BE2C (cell line): ENCODE measurements around the gene IGFBPL1.

Experiments
- DNase-seq: peaks from one replicate; pipeline ENCODE4 v3.0.0-alpha.2; 2020
- H3K27me3 ChIP-seq: fragments of 250-450 bp; sonication (Bioruptor Pico); 2 replicates; pipeline ENCODE4 v1.5.1; 2020; ENCODE audit warnings: mild to moderate bottlenecking
- H3K36me3 ChIP-seq: fragments of 250-450 bp; sonication (Bioruptor Pico); 2 replicates; pipeline ENCODE4 v1.5.1; 2020; ENCODE audit warnings: mild to moderate bottlenecking
- H3K4me1 ChIP-seq: fragments of 250-450 bp; sonication (Bioruptor Pico); 2 replicates; pipeline ENCODE4 v1.5.1; 2020
- H3K4me3 ChIP-seq: 2 replicates; pipeline ENCODE4 v1.5.1; 2011; ENCODE audit warnings: low read depth, low read length
- H3K9me3 ChIP-seq: fragments of 250-450 bp; sonication (Bioruptor Pico); 2 replicates; pipeline ENCODE4 v1.5.1; 2020
- TF ChIP-seq, protein P1 (sequence below): IDR thresholded peaks from 2 replicates; pipeline ENCODE4 v1.5.1; 2012; ENCODE audit warnings: mild to moderate bottlenecking, low read depth, low read length

Gene IGFBPL1

DNA sequence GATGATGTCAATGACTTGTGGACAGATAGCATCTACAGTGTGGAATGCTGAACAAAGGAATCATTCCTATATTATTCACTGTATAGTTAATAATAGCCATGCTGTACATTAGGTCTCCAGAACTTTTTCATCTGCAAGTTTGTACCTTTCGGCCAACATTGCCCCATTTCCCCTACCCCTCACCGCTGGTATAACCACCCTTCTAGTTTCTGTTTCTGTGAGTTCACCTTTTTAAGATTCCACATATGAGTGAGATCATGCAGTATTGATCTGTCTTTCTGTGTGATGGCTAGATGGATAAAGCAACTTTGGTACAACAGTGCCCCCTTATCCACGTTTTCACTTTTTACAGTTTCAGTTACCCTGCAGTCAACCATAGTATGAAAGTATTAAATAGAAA, 50.6 kb downstream of the IGFBPL1 start:
- TF ChIP-seq, protein P1, sequence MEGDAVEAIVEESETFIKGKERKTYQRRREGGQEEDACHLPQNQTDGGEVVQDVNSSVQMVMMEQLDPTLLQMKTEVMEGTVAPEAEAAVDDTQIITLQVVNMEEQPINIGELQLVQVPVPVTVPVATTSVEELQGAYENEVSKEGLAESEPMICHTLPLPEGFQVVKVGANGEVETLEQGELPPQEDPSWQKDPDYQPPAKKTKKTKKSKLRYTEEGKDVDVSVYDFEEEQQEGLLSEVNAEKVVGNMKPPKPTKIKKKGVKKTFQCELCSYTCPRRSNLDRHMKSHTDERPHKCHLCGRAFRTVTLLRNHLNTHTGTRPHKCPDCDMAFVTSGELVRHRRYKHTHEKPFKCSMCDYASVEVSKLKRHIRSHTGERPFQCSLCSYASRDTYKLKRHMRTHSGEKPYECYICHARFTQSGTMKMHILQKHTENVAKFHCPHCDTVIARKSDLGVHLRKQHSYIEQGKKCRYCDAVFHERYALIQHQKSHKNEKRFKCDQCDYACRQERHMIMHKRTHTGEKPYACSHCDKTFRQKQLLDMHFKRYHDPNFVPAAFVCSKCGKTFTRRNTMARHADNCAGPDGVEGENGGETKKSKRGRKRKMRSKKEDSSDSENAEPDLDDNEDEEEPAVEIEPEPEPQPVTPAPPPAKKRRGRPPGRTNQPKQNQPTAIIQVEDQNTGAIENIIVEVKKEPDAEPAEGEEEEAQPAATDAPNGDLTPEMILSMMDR: no peak
- Histone ChIP-seq H3K27me3 (no peaks in the 10 kb centered on the region), H3K36me3 (no peaks in the 10 kb centered on the region), H3K4me3 (no peak overlapping the region), H3K9me3 (no peaks in the 10 kb centered on the region), H3K4me1 (peaks cover 7% of the 10 kb centered on the region)
- no peak for DNase-seq

DNA sequence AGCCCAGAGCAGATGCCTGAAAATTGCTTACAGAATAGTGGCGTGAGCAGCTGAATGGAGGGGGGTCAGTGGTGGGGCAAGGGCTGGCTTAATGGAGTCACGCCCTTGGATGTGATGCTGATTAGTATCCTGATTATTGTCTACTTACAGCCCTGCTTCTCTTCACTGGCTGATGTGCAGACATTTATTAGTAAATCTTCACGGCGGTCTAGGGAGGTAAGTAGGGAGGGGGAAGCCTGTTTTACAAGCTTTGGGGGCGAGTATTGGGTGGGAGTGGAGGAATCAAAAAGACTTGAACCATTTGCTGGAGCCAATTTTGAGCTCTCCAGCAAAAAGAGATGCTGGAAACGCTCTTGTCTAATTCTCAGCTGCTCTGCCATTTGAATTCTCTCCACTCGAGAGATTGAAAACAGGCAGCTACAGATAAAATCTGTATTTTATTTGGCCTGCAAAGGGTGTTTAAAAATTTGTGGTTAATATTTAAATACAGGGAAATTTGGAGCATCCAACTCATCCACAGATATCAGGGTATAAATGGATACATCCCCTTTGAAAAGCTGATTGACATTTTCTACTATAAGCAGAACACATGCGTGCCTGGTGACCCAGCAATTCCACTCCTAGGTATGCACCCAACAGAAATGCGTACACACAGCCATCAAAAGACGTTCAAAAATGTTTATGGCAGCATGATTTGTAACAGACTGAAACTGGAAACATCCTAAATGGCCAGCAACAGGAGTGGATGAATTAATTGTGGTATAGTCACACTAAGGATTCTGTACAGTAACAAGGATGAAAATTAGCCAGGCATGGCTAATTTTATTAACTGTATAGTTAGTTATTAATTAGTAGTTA, 51.3 kb downstream of the IGFBPL1 start:
- TF ChIP-seq, protein P1: no peak
- no peaks in the 10 kb centered on the region for H3K36me3 ChIP-seq
- H3K27me3 ChIP-seq: no peaks in the 10 kb centered on the region
- peak; percentile 53 for DNase-seq
- H3K4me3 ChIP-seq: no peak overlapping the region
- H3K4me1 ChIP-seq: peaks cover 7% of the 10 kb centered on the region
- no peaks in the 10 kb centered on the region for H3K9me3 ChIP-seq

DNA sequence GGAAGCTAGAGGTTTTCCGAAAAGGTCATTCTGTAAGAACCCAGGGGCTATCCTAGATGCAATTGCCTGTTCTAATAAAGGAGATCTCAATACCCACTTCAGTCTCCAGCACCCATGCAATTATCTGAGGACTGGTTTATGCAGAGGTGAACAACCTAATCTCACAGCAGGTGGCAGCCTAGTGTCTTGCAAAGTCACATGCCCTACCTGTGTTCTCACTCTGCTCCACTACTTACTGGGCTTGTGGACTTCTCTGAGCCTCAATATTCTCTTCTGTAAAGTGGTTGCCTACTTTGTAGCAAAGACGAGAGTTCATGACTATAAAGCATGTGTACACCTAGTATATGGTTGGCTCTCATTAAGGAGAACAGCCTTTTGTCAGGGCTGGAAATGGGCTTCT, 52.8 kb downstream of the IGFBPL1 start:
- Histone ChIP-seq H3K36me3 (no peaks in the 10 kb centered on the region), H3K4me1 (peaks cover 7% of the 10 kb centered on the region), H3K4me3 (no peak overlapping the region), H3K9me3 (no peaks in the 10 kb centered on the region), H3K27me3 (no peaks in the 10 kb centered on the region)
- peak; percentile 33 for DNase-seq
- TF ChIP-seq, protein P1: peak; percentile 56

DNA sequence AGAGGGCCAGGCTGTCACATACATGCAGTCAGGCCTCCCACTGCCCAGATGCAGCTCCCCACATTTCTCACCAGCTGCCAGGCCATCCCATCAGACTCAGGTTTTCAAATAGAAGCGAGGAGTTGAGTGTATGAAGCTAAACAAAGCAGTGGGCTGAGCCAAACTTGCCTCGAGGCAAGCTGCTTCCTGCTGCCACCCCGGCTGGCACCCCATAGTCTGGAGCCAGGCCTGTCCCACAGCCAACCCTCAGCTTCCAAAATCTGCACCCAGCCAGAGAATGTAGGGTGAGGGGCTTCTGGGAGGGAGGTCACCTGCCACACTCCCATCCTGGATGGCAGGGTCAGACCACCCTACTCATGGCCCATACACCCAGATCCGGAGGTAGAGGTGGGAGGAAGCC, 54.1 kb downstream of the IGFBPL1 start:
- Histone ChIP-seq H3K27me3 (no peaks in the 10 kb centered on the region), H3K36me3 (no peaks in the 10 kb centered on the region), H3K9me3 (no peaks in the 10 kb centered on the region), H3K4me1 (peaks cover 7% of the 10 kb centered on the region), H3K4me3 (no peak overlapping the region)
- no peak for DNase-seq
- TF ChIP-seq, protein P1: no peak

- H3K27me3 ChIP-seq: no peaks in the 10 kb centered on the region
- TF ChIP-seq, protein P1: no peak
Measured at GRCh38 chr9:38368731-38369130, 55.5 kb downstream of the IGFBPL1 start.

GRCh38 chr9:38367898-38368297, 56.4 kb downstream of the IGFBPL1 start:
- DNase-seq: no peak
- Histone ChIP-seq H3K27me3 (no peaks in the 10 kb centered on the region), H3K9me3 (no peaks in the 10 kb centered on the region), H3K4me3 (no peak overlapping the region), H3K36me3 (no peaks in the 10 kb centered on the region), H3K4me1 (peaks cover 4% of the 10 kb centered on the region)
- TF ChIP-seq, protein P1: no peak

More at GRCh38 chr9:38368731-38369130, 55.5 kb downstream of the IGFBPL1 start:
- Histone ChIP-seq H3K9me3 (no peaks in the 10 kb centered on the region), H3K4me1 (peaks cover 7% of the 10 kb centered on the region), H3K36me3 (no peaks in the 10 kb centered on the region), H3K4me3 (no peak overlapping the region)
- no peak for DNase-seq
